T-helper 2 cell treated with Interferon-gamma antibody and Interleukin-4, amounts not matched to agents 100 ng/mL and 5 ng/mL, for 36 hours (primary cell): ENCODE data around the gene TCN2. TPM values are rescaled to one million over a fixed set of nuclear protein-coding genes. Genes with fewer than 3 reads are reported as not detected.

Source experiments
- intact Hi-C: fragments of 100-400 bp; cut with micrococcal nuclease; formaldehyde crosslinking; loops from one replicate; pipeline ENCODE4 v1.15.1; 2023
- total RNA-seq: library from RNA; stranded (reverse); gene quantifications from 2 replicates; pipeline ENCODE4 v1.2.3, GENCODE V29; 2022

The TCN2 gene
- total RNA-seq, 1 donor from 2014 or later: 1.00 TPM

- intact Hi-C loops: no loop called here
These were observed 36.3 kb downstream of the TCN2 start for GRCh38 chr22:30643055-30643875.

GRCh38 chr22:30646518-30647160, 39.7 kb downstream of the TCN2 start:
- intact Hi-C loops: no loop called here

- intact Hi-C loops: no loop called here
These were observed 40.6 kb downstream of the TCN2 start for GRCh38 chr22:30647536-30647935.

GRCh38 chr22:30648825-30649224, 41.9 kb downstream of the TCN2 start:
- intact Hi-C loops: loop anchor here (1.0 kb wide), 1 partner anchor 14 kb away; the partner anchor contains the start of gene SLC35E4

- intact Hi-C loops: loop anchor here (1.0 kb wide), 1 partner anchor 14 kb away; the partner anchor contains the start of gene SLC35E4
These were observed 42.5 kb downstream of the TCN2 start for GRCh38 chr22:30649430-30650007.

- intact Hi-C loops: no loop called here
These were observed 43.6 kb downstream of the TCN2 start for GRCh38 chr22:30650508-30651116.

- intact Hi-C loops: no loop called here
These were observed 45.9 kb downstream of the TCN2 start for GRCh38 chr22:30652852-30653251.

GRCh38 chr22:30654361-30654760, 47.4 kb downstream of the TCN2 start:
- intact Hi-C loops: no loop called here

GRCh38 chr22:30655532-30655931, 48.6 kb downstream of the TCN2 start:
- intact Hi-C loops: no loop called here

- intact Hi-C loops: no loop called here
These were observed 55.1 kb downstream of the TCN2 start for GRCh38 chr22:30662040-30662439.

GRCh38 chr22:30664798-30665197, 57.8 kb downstream of the TCN2 start:
- intact Hi-C loops: loop anchor here (5.0 kb wide), 1 partner anchor 72 kb away; the partner anchor contains the start of gene PES1

GRCh38 chr22:30665266-30665665, 58.3 kb downstream of the TCN2 start:
- intact Hi-C loops: loop anchor here (5.0 kb wide), 1 partner anchor 73 kb away; the partner anchor contains the start of gene PES1

GRCh38 chr22:30665786-30666185, 58.8 kb downstream of the TCN2 start:
- intact Hi-C loops: loop anchor here (5.0 kb wide), 1 partner anchor 73 kb away; the partner anchor contains the start of gene PES1

- intact Hi-C loops: loop anchor here (1.0 to 5.0 kb wide), 2 partner anchors 33 to 75 kb away; partner anchors contain the start of gene PES1
These were observed 60.1 kb downstream of the TCN2 start for GRCh38 chr22:30667107-30667493.

- intact Hi-C loops: loop anchor here (1.0 to 5.0 kb wide), 2 partner anchors 33 to 75 kb away; partner anchors contain the start of gene PES1
These were observed 60.8 kb downstream of the TCN2 start, which contains the start of gene DUSP18 for GRCh38 chr22:30667494-30668385. DUSP18 (minus strand) TSS chr22:30667875; CDS start chr22:30664003, 3,872 bp downstream.

GRCh38 chr22:30668386-30668710, 61.4 kb downstream of the TCN2 start:
- intact Hi-C loops: loop anchor here (5.0 kb wide), 1 partner anchor 76 kb away; the partner anchor contains the start of gene PES1

- intact Hi-C loops: no loop called here
These were observed 64.1 kb downstream of the TCN2 start for GRCh38 chr22:30671071-30671470.

- intact Hi-C loops: no loop called here
These were observed 66.2 kb downstream of the TCN2 start for GRCh38 chr22:30673136-30673535.

GRCh38 chr22:30674482-30674881, 67.5 kb downstream of the TCN2 start:
- intact Hi-C loops: no loop called here

- intact Hi-C loops: no loop called here
These were observed 68.5 kb downstream of the TCN2 start for GRCh38 chr22:30675436-30675835.
